OCI-LY1 (cell line): ENCODE data around the gene SLC12A5.

Experiments
- CTCF ChIP-seq: fragments of 200-600 bp; sonication (generic), shearing (Covaris generic); IDR thresholded peaks from 2 replicates; pipeline ENCODE4 v1.5.1; 2017; ENCODE audit warnings: mild to moderate bottlenecking, antibody characterized with exemption, low read length, moderate library complexity, mixed read lengths
- EZH2 ChIP-seq: fragments of 200-600 bp; sonication (generic), shearing (Covaris generic); IDR thresholded peaks from 2 replicates; pipeline ENCODE4 v1.8.0; 2017; ENCODE audit warnings: borderline replicate concordance, mixed run types, mild to moderate bottlenecking, antibody characterized with exemption, low read length, moderate library complexity, mixed read lengths

- peak; percentile 41 for TF ChIP-seq CTCF
- TF ChIP-seq EZH2: no peak
Measured at GRCh38 chr20:46099491-46100287, 70.7 kb downstream of the SLC12A5 start.
